ENCODE data around the gene CAPRIN1. TPM values are rescaled to one million over a fixed set of nuclear protein-coding genes. Genes with fewer than 3 reads are reported as not detected.

CAPRIN1 gene
- total and polyA plus RNA-seq, 2 donors (not counting 3 experiments of a cell fraction or from before 2014, with no cell fraction given): 138 to 279 TPM

DNA sequence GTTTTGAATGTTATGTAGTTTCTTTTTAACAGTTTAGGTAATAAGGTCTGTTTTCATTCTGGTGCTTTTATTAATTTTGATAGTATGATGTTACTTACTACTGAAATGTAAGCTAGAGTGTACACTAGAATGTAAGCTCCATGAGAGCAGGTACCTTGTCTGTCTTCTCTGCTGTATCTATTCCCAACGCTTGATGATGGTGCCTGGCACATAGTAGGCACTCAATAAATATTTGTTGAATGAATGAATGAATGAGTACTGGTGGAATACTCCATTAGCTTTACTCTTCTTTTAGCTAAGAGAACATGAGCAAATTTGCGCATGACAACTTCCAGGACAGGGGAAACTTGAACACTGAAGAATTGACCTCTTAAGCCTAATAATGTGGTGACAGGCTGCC, 47.3 kb downstream of the CAPRIN1 start:
- no peaks in the 10 kb centered on the region for H3K4me1 ChIP-seq (ENCODE audit: control insufficient read depth, extremely low read depth, insufficient read depth, low read length)
- H2AFZ ChIP-seq (ENCODE audit: low read depth, low read length): no peak overlapping the region
- CTCF ChIA-PET: interaction anchor here (1.3 to 1.5 kb wide), 4 partner anchors 8 to 39 kb away, joined by 3 to 5 read pairs (median 4); no protein-coding TSS in a partner anchor
- DNase-seq (ENCODE audit: low read depth, low spot score): no peak
- H3K27ac ChIP-seq (ENCODE audit: insufficient read depth, low read depth, low read length): no peak overlapping the region
- dilution Hi-C loops (cut with MboI; ENCODE audit: extremely low pct_ligation_motif_present, low sequenced_read_pairs): no loop called here
- H3K4me3 ChIP-seq (replicated peaks in 1 of 3; ENCODE audit: insufficient read depth in 1 of 3, low read depth in 1 of 3, low read length in 3 of 3): no peak overlapping the region
- POLR2A ChIA-PET: no interaction called here
- peaks cover 23 to 27% of the 10 kb centered on the region in 2 experiments for H3K36me3 ChIP-seq (ENCODE audit: control insufficient read depth in 2 of 2, extremely low read depth in 1 of 2, insufficient read depth in 2 of 2, low read length in 2 of 2)
- no peak for TF ChIP-seq MYC (IDR thresholded peaks at IDR 0.05; ENCODE audit: low read depth, low read length)
- TF ChIP-seq POLR2A (IDR thresholded peaks at IDR 0.05; ENCODE audit: low read depth, low read length): no peak
- TF ChIP-seq, protein P1, sequence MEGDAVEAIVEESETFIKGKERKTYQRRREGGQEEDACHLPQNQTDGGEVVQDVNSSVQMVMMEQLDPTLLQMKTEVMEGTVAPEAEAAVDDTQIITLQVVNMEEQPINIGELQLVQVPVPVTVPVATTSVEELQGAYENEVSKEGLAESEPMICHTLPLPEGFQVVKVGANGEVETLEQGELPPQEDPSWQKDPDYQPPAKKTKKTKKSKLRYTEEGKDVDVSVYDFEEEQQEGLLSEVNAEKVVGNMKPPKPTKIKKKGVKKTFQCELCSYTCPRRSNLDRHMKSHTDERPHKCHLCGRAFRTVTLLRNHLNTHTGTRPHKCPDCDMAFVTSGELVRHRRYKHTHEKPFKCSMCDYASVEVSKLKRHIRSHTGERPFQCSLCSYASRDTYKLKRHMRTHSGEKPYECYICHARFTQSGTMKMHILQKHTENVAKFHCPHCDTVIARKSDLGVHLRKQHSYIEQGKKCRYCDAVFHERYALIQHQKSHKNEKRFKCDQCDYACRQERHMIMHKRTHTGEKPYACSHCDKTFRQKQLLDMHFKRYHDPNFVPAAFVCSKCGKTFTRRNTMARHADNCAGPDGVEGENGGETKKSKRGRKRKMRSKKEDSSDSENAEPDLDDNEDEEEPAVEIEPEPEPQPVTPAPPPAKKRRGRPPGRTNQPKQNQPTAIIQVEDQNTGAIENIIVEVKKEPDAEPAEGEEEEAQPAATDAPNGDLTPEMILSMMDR (IDR thresholded peaks at IDR 0.05; ENCODE audit: extremely low read depth in 1 of 2, insufficient read depth in 1 of 2, low read depth in 1 of 2, low read length in 2 of 2): no peak
- no peak for TF ChIP-seq GATA2 (IDR thresholded peaks at IDR 0.05; ENCODE audit: insufficient read depth, insufficient read length, low read depth, low read length)
- TF ChIP-seq, protein P2, sequence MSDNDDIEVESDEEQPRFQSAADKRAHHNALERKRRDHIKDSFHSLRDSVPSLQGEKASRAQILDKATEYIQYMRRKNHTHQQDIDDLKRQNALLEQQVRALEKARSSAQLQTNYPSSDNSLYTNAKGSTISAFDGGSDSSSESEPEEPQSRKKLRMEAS (IDR thresholded peaks at IDR 0.05; ENCODE audit: insufficient read depth, insufficient read length): no peak
- TF ChIP-seq POLR2AphosphoS5 (IDR thresholded peaks at IDR 0.05; ENCODE audit: insufficient read depth, low read depth, low read length): no peak
- TF ChIP-seq JUN (IDR thresholded peaks at IDR 0.05; ENCODE audit: borderline replicate concordance, insufficient read depth, insufficient read length, low read depth): no peak
- no peak for TF ChIP-seq EZH2 (IDR thresholded peaks at IDR 0.05; ENCODE audit: borderline replicate concordance, low read depth, low read length, severe bottlenecking)
- no peak for TF ChIP-seq FOS (IDR thresholded peaks at IDR 0.05; ENCODE audit: borderline replicate concordance, insufficient read depth, low read length)
- no peaks in the 10 kb centered on the region for H4K20me1 ChIP-seq (replicated peaks; ENCODE audit: control insufficient read depth, extremely low read depth, insufficient read depth, low read length)
- H3K79me2 ChIP-seq (ENCODE audit: control insufficient read depth, insufficient read depth, low read length): peaks cover 3% of the 10 kb centered on the region
- no peaks in the 10 kb centered on the region for H3K27me3 ChIP-seq (ENCODE audit: control insufficient read depth in 2 of 2, insufficient read depth in 2 of 2, low read length in 2 of 2)
- no peaks in the 10 kb centered on the region for H3K9me1 ChIP-seq (replicated peaks; ENCODE audit: control insufficient read depth, extremely low read depth, insufficient read depth, low read length)
- BruUV-seq (replicated peaks): no TSS peak
- H3K4me2 ChIP-seq (ENCODE audit: insufficient read depth, low read length): no peak overlapping the region
- FAIRE-seq: no peak
- H3K9me3 ChIP-seq (replicated peaks; ENCODE audit: control insufficient read depth, insufficient read depth, low read length): no peaks in the 10 kb centered on the region
- intact Hi-C loops (cut with micrococcal nuclease): no loop called here
- no peak overlapping the region for H3K9ac ChIP-seq (replicated peaks; ENCODE audit: extremely low read depth, insufficient read depth, low read length)
